ENCODE data around the gene VWA1.

The VWA1 gene

DNA sequence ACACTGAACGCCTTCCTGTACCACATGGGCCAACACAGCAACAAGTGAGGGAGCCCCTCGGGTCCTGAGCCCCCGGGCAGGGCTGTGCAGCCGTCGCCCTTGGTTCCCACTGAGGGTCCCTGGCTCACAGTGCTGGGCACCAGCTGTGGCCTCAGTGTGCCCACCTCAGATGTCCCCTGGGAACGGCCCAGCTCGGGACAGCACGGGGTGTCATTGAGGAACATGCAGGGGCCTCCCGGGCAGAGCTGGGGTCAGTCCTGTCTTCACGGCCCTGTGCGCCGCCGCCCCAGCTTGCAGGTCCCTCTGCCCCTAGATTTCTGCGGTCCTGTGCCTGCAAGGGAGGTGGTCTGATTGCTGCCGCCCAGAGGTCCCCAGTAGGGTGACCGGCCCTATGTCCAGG is 53.7 kb downstream of the VWA1 start:
- Histone ChIP-seq H3K4me3 (ENCODE audit: insufficient read depth, low read depth, low read length) (no peak overlapping the region), H3K27me3 (ENCODE audit: control insufficient read depth, insufficient read depth, low read length, poor library complexity, severe bottlenecking) (no peaks in the 10 kb centered on the region), H3K4me1 (ENCODE audit: control insufficient read depth, insufficient read depth, low read length) (no peaks in the 10 kb centered on the region), H3K27ac (ENCODE audit: insufficient read depth, low read depth, low read length, poor library complexity, severe bottlenecking) (no peak overlapping the region), H3K9me3 (ENCODE audit: control insufficient read depth, low read length) (no peaks in the 10 kb centered on the region), H3K36me3 (ENCODE audit: control insufficient read depth, insufficient read depth, low read length) (peaks cover 32% of the 10 kb centered on the region)
- 95 to 97% methylated on average over 16 of the region's 16 CpGs for whole genome bisulfite sequencing, 2 experiments

DNA sequence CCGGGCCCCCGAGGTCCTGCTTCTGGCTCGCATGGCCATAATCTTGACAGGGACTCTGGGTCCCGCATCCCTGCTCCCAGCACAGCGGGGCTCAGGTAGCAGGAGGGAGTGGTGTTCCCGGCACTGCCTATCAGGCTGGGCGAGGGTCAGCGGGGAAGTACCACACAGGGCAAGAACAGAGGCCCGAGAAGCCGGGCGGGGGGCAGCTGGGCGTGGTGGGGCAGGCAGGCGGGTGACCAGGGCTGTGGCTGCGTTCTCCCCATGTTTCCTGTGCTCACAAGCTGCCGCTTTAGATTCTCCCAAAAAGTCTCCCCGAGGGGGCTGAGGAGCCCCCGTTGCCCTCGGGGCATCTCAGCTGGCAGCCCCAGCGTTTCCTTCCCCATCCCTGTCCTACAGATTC is 54.4 kb downstream of the VWA1 start:
- Histone ChIP-seq H3K27me3 (ENCODE audit: control insufficient read depth, insufficient read depth, low read length, poor library complexity, severe bottlenecking) (no peaks in the 10 kb centered on the region), H3K4me3 (ENCODE audit: insufficient read depth, low read depth, low read length) (no peak overlapping the region), H3K9me3 (ENCODE audit: control insufficient read depth, low read length) (no peaks in the 10 kb centered on the region), H3K27ac (ENCODE audit: insufficient read depth, low read depth, low read length, poor library complexity, severe bottlenecking) (no peak overlapping the region), H3K36me3 (ENCODE audit: control insufficient read depth, insufficient read depth, low read length) (peaks cover 32% of the 10 kb centered on the region), H3K4me1 (ENCODE audit: control insufficient read depth, insufficient read depth, low read length) (no peaks in the 10 kb centered on the region)
- 96 to 97% methylated on average over 19 of the region's 19 CpGs for WGBS, 2 experiments

DNA sequence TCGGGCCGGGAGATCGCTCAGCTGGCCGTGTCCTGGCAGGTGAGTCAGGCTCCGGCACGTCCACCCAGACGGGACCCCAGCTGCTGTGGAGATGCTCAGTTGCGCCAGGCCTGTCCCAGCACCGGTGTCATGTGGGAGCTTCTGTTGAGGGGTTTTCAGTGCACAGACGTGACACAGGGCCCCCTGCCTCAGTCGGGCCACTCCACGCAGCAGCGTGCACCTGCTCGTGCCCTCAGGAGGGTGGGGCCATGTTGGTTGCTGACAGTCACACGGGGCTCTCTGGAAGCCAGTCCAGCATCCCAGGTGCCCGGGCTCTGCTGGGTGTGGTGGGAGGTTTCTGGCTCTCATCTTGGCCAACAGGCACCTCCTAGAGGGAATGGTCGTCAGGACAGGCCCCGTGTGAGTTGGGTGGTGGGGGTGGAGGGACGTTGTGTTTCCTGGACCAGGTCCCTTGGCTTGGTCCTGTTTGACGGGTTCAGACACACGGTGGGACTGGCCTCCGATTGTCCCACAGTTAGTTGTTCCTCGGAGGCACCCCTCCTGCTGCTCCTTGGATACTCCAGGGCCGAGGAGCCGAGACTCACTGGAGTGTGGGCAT is 55.2 kb downstream of the VWA1 start:
- H3K4me3 ChIP-seq (ENCODE audit: insufficient read depth, low read depth, low read length): no peak overlapping the region
- no peaks in the 10 kb centered on the region for H3K9me3 ChIP-seq (ENCODE audit: control insufficient read depth, low read length)
- 96 to 97% methylated on average over 20 of the region's 25 CpGs for WGBS, 2 experiments
- H3K36me3 ChIP-seq (ENCODE audit: control insufficient read depth, insufficient read depth, low read length): peaks cover 32% of the 10 kb centered on the region
- no peak overlapping the region for H3K27ac ChIP-seq (ENCODE audit: insufficient read depth, low read depth, low read length, poor library complexity, severe bottlenecking)
- H3K27me3 ChIP-seq (ENCODE audit: control insufficient read depth, insufficient read depth, low read length, poor library complexity, severe bottlenecking): no peaks in the 10 kb centered on the region
- H3K4me1 ChIP-seq (ENCODE audit: control insufficient read depth, insufficient read depth, low read length): no peaks in the 10 kb centered on the region

DNA sequence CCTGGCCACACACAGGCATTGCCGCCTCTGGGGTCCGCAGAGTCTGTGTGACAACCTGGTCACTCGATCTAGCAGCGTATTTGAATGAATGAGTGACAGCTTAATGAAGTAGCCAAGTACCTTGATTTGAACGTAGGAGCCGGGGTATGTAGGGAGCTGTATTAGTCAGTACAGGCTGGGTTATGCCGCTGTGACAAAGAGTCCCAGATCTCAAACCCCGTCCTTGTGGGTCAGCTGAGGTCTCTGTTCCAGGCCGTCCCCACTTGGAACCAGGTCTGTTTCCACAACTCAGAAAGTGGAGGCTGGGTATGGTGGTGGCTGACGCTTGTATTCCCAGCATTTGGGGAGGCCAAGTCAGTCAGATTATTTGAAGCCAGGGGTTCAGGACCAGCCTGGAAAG is 56.1 kb downstream of the VWA1 start:
- Histone ChIP-seq H3K27ac (ENCODE audit: insufficient read depth, low read depth, low read length, poor library complexity, severe bottlenecking) (no peak overlapping the region), H3K9me3 (ENCODE audit: control insufficient read depth, low read length) (no peaks in the 10 kb centered on the region), H3K4me1 (ENCODE audit: control insufficient read depth, insufficient read depth, low read length) (no peaks in the 10 kb centered on the region), H3K4me3 (ENCODE audit: insufficient read depth, low read depth, low read length) (no peak overlapping the region), H3K27me3 (ENCODE audit: control insufficient read depth, insufficient read depth, low read length, poor library complexity, severe bottlenecking) (no peaks in the 10 kb centered on the region), H3K36me3 (ENCODE audit: control insufficient read depth, insufficient read depth, low read length) (peaks cover 32% of the 10 kb centered on the region)
- WGBS, 2 experiments: 95 to 97% methylated on average over 10 of the region's 10 CpGs

Measured in ectodermal cell (in vitro differentiated cells).